ENCODE data around the gene NLGN4Y. TPM values are rescaled to one million over a fixed set of nuclear protein-coding genes. Genes with fewer than 3 reads are reported as not detected.

Gene NLGN4Y
- total RNA-seq (2022; extraction: Qiagen RNA extraction): 2.0 to 4.4 TPM (median 3.3 TPM) in 5 replicates

GRCh38 chrY:14524272-14525231, at the start of gene NLGN4Y:
NLGN4Y (plus strand) TSS chrY:14524529; CDS start chrY:14622120, 97,591 bp downstream.

All from A549 treated with CORT108297 at 1 μM for 4 hours (cell line).